RWPE2 (cell line): Measurements from ENCODE around the gene IL1RL2.
A peak's percentile ranks its signal among the peaks of the same experiment; 100 is the strongest.

ENCODE experiments used
- ATAC-seq: fragments of 200-7000 bp; cut with Tn5 transposase; 3 replicates; pipeline ENCODE4 v1.9.1; 2021; ENCODE audit warnings: low read depth
- DNase-seq: peaks from one replicate; pipeline ENCODE4 v3.0.0-alpha.2; 2020; ENCODE audit warnings: low spot score
- H3K27ac ChIP-seq: fragments of 450-650 bp; 2 replicates; pipeline ENCODE4 v1.5.1; 2017; ENCODE audit warnings: mild to moderate bottlenecking; ENCODE audit not compliant: poor library complexity, severe bottlenecking
- H3K27me3 ChIP-seq: fragments of 250-450 bp; sonication (Bioruptor Pico); 2 replicates; pipeline ENCODE4 v1.5.1; 2021; ENCODE audit warnings: mild to moderate bottlenecking, moderate library complexity; ENCODE audit not compliant: insufficient read depth, poor library complexity, severe bottlenecking
- H3K36me3 ChIP-seq: fragments of 250-450 bp; sonication (Bioruptor Pico); 2 replicates; pipeline ENCODE4 v1.5.1; 2020; ENCODE audit warnings: low read depth, mild to moderate bottlenecking, moderate library complexity
- H3K4me1 ChIP-seq: fragments of 250-450 bp; sonication (Bioruptor Pico); 2 replicates; pipeline ENCODE4 v1.5.1; 2021; ENCODE audit warnings: mild to moderate bottlenecking, moderate library complexity; ENCODE audit not compliant: insufficient read depth, poor library complexity, severe bottlenecking
- H3K4me3 ChIP-seq: fragments of 250-450 bp; sonication (Bioruptor Pico); 2 replicates; pipeline ENCODE4 v1.5.1; 2021; ENCODE audit warnings: mild to moderate bottlenecking, moderate library complexity; ENCODE audit not compliant: severe bottlenecking
- H3K9me3 ChIP-seq: fragments of 250-450 bp; sonication (Bioruptor Pico); 2 replicates; pipeline ENCODE4 v1.5.1; 2021; ENCODE audit warnings: mild to moderate bottlenecking, moderate library complexity; ENCODE audit not compliant: severe bottlenecking
- TF ChIP-seq, protein P1 (sequence below): fragments of 450-650 bp; IDR thresholded peaks from one replicate; pipeline ENCODE4 v1.5.1; 2017; ENCODE audit warnings: mild to moderate bottlenecking, moderate library complexity; ENCODE audit not compliant: poor library complexity, severe bottlenecking

The IL1RL2 gene

DNA sequence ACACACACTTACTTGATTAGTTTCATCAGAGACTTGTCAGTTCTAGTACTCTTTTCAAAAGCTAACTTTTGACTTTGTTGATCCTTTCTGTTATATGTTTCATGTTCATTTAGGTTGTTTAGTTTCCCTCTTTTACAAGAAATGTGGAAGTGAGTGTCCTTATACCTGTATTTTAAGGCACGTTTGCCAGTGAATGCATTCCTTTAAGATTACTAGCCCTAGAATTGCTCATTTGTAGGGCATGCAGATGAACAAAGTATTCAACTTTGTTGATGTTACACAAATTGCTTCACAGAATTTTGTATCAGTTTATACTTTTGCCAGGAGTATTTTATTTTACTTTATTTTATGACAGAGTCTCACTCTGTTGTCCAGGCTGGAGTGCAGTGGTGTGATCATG lies 6.3 kb downstream of the IL1RL2 start:
- no peaks in the 10 kb centered on the region for H3K27me3 ChIP-seq
- TF ChIP-seq, protein P1, sequence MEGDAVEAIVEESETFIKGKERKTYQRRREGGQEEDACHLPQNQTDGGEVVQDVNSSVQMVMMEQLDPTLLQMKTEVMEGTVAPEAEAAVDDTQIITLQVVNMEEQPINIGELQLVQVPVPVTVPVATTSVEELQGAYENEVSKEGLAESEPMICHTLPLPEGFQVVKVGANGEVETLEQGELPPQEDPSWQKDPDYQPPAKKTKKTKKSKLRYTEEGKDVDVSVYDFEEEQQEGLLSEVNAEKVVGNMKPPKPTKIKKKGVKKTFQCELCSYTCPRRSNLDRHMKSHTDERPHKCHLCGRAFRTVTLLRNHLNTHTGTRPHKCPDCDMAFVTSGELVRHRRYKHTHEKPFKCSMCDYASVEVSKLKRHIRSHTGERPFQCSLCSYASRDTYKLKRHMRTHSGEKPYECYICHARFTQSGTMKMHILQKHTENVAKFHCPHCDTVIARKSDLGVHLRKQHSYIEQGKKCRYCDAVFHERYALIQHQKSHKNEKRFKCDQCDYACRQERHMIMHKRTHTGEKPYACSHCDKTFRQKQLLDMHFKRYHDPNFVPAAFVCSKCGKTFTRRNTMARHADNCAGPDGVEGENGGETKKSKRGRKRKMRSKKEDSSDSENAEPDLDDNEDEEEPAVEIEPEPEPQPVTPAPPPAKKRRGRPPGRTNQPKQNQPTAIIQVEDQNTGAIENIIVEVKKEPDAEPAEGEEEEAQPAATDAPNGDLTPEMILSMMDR: no peak
- DNase-seq (no peak), ATAC-seq (peak; percentile 94)
- H3K9me3 ChIP-seq: no peaks in the 10 kb centered on the region
- peaks cover 19% of the 10 kb centered on the region for H3K4me1 ChIP-seq
- peak overlapping the region; percentile 79 for H3K27ac ChIP-seq
- H3K4me3 ChIP-seq: no peak overlapping the region
- H3K36me3 ChIP-seq: no peaks in the 10 kb centered on the region

- TF ChIP-seq, protein P1: no peak
These were observed 7.9 kb downstream of the IL1RL2 start for GRCh38 chr2:102194609-102195268.

GRCh38 chr2:102197389-102198137 lies 10.7 kb downstream of the IL1RL2 start:
- peaks cover 10% of the 10 kb centered on the region for H3K4me1 ChIP-seq
- no peak for ATAC-seq
- DNase-seq: no peak
- no peak overlapping the region for H3K27ac ChIP-seq
- no peaks in the 10 kb centered on the region for H3K9me3 ChIP-seq
- TF ChIP-seq, protein P1: no peak
- H3K27me3 ChIP-seq: no peaks in the 10 kb centered on the region
- no peak overlapping the region for H3K4me3 ChIP-seq
- no peaks in the 10 kb centered on the region for H3K36me3 ChIP-seq

More at GRCh38 chr2:102194609-102195268, 7.9 kb downstream of the IL1RL2 start:
- Histone ChIP-seq H3K27ac (no peak overlapping the region), H3K36me3 (no peaks in the 10 kb centered on the region), H3K27me3 (no peaks in the 10 kb centered on the region), H3K4me3 (no peak overlapping the region), H3K9me3 (no peaks in the 10 kb centered on the region), H3K4me1 (peaks cover 19% of the 10 kb centered on the region)
- ATAC-seq (no peak), DNase-seq (no peak)

DNA sequence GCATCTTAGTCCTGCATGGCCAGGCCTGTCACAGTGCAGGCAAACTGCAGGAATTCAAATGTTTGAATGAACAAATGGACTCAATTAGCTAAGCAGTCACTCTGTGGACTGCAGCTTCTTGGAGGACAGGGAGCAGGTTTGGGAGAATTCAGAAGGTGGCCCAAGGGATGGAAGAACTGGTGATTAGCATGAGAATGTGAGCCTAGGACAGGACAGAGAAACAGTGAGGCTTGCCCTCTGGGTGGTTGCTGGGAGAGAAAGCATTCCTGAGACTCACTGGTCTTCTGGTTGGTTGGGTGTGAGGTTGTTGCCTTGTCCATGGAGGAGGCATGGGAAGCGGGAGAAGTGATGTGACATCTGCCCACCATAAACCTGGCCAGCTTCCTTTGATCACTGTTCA lies 13.7 kb downstream of the IL1RL2 start:
- Histone ChIP-seq H3K4me3 (no peak overlapping the region), H3K36me3 (no peaks in the 10 kb centered on the region), H3K27ac (no peak overlapping the region), H3K4me1 (no peaks in the 10 kb centered on the region), H3K9me3 (peaks cover 2% of the 10 kb centered on the region), H3K27me3 (no peaks in the 10 kb centered on the region)
- DNase-seq: no peak
- TF ChIP-seq, protein P1: no peak
- ATAC-seq: no peak

DNA sequence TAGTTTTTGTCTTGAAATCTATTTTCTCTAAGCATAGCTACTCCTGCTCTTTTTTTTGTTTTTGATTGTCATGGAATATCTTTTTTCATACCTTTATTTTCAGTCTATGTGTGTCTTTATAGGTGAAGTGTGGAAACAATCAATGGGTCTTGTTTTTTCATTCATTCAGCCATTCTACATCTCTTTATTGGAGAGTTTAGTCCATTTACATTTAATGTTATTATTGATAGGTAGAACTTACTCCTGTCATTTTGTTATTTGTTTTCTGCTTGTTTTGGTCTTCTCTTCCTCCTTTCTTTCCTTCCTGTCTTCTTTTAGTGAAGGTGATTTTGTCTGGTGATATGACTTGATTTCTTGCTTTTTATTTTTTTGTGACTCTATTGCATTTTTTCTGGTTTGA lies 17.8 kb downstream of the IL1RL2 start:
- DNase-seq (no peak), ATAC-seq (no peak)
- TF ChIP-seq, protein P1: no peak

More for the DNA sequence above, 17.8 kb downstream of the IL1RL2 start:
- Histone ChIP-seq H3K27me3 (no peaks in the 10 kb centered on the region), H3K4me1 (no peaks in the 10 kb centered on the region), H3K27ac (no peak overlapping the region), H3K4me3 (no peak overlapping the region), H3K9me3 (peaks cover 2% of the 10 kb centered on the region), H3K36me3 (no peaks in the 10 kb centered on the region)
